ENCODE measurements around the gene ATXN1. TPM values are rescaled to one million over a fixed set of nuclear protein-coding genes. Genes with fewer than 3 reads are reported as not detected.

Gene ATXN1
- total RNA-seq, 1 donor from 2014 or later = 64.5 TPM

DNA sequence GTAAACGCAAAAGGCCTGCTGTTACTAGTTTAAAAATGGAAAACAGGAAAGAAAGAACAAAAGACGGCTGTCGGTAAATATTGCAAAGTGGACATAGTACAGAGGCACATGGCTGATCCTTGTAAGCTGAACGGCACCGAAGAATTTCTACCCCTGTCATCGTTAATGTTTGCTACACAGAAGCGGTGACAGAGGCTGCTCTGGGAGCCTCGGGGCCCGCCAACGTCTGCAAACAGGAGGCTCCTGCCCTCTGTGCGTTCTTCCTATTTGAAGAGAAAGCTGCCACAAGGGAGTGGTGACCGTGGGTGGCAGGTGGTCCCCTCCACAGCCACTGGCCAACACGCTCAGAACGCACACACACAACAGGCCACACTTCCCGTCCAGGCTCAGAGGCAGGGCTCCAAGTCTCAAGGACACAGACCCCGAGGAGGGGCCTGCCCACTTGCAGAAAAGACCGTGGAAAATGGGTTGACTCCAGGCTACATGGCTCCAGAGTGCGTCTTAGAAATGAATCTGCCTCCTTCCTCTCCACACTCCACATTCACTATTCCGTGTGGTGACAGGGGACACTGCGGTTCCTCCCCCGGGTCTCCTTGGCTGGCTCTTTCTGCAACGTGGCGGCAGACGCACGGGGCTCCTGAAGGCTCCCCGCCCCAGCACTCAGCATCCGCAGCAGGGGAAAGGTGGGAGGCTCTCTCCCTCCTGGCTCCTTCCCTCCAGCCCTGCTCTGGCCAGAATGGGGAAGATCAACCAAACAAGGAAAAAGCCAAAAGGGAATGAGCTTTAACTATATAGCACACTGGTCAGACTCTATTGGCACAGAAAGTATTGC, 458.3 kb downstream of the ATXN1 start:
- no peaks in the 10 kb centered on the region for H3K4me1 Mint-ChIP-seq (ENCODE audit: low read depth)
- H3K4me3 Mint-ChIP-seq (ENCODE audit: unreplicated experiment) = no peak overlapping the region
- H3K36me3 Mint-ChIP-seq (ENCODE audit: low read depth) = peaks cover 15% of the 10 kb centered on the region
- H3K9me3 Mint-ChIP-seq (ENCODE audit: low read depth) = no peaks in the 10 kb centered on the region
- no peaks in the 10 kb centered on the region for H3K27me3 Mint-ChIP-seq (ENCODE audit: low read depth)
- peak overlapping the region; percentile 45 for H3K27ac Mint-ChIP-seq (ENCODE audit: unreplicated experiment)
- no peak for TF ChIP-seq CTCF (IDR thresholded peaks at IDR 0.05)
- no peak for DNase-seq (ENCODE audit: low spot score)

GRCh38 chr6:16301511-16301910, 459.7 kb downstream of the ATXN1 start:
- Mint-ChIP-seq H3K4me3 (ENCODE audit: unreplicated experiment) (no peak overlapping the region), H3K36me3 (ENCODE audit: low read depth) (peaks cover 9% of the 10 kb centered on the region), H3K27ac (ENCODE audit: unreplicated experiment) (no peak overlapping the region), H3K4me1 (ENCODE audit: low read depth) (no peaks in the 10 kb centered on the region), H3K9me3 (ENCODE audit: low read depth) (no peaks in the 10 kb centered on the region), H3K27me3 (ENCODE audit: low read depth) (no peaks in the 10 kb centered on the region)
- DNase-seq (ENCODE audit: low spot score) = no peak
- no peak for TF ChIP-seq CTCF (IDR thresholded peaks at IDR 0.05)

DNA sequence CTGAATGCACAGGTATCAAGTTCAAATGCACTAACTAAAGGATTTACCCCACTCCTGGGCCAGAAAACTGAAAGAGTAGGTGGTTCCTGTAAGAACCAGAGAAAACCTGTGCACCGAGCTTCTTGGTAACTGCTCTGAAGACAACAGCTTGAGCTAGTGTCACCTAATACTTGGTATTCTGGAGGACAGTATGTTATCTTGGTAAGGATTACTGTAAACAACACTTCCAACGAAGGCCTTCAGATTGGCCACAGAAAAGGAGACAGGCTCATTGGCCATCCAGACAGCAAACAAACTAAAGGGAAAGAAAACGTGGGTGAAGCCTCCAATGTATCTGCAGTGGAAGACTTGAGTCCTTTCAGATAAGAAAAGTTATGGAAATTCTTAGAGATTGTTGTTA, 461.4 kb downstream of the ATXN1 start:
- no peak for DNase-seq (ENCODE audit: low spot score)
- Mint-ChIP-seq H3K36me3 (ENCODE audit: low read depth) (peaks cover 15% of the 10 kb centered on the region), H3K9me3 (ENCODE audit: low read depth) (no peaks in the 10 kb centered on the region), H3K4me3 (ENCODE audit: unreplicated experiment) (no peak overlapping the region), H3K27me3 (ENCODE audit: low read depth) (no peaks in the 10 kb centered on the region), H3K27ac (ENCODE audit: unreplicated experiment) (no peak overlapping the region), H3K4me1 (ENCODE audit: low read depth) (no peaks in the 10 kb centered on the region)
- TF ChIP-seq CTCF (IDR thresholded peaks at IDR 0.05) = no peak

GRCh38 chr6:16296061-16296670, 465.1 kb downstream of the ATXN1 start:
- Mint-ChIP-seq H3K27me3 (ENCODE audit: low read depth) (no peaks in the 10 kb centered on the region), H3K9me3 (ENCODE audit: low read depth) (no peaks in the 10 kb centered on the region), H3K4me1 (ENCODE audit: low read depth) (no peaks in the 10 kb centered on the region), H3K4me3 (ENCODE audit: unreplicated experiment) (no peak overlapping the region), H3K27ac (ENCODE audit: unreplicated experiment) (no peak overlapping the region), H3K36me3 (ENCODE audit: low read depth) (peaks cover 8% of the 10 kb centered on the region)
- TF ChIP-seq CTCF (IDR thresholded peaks at IDR 0.05) = no peak
- DNase-seq (ENCODE audit: low spot score) = no peak

DNA sequence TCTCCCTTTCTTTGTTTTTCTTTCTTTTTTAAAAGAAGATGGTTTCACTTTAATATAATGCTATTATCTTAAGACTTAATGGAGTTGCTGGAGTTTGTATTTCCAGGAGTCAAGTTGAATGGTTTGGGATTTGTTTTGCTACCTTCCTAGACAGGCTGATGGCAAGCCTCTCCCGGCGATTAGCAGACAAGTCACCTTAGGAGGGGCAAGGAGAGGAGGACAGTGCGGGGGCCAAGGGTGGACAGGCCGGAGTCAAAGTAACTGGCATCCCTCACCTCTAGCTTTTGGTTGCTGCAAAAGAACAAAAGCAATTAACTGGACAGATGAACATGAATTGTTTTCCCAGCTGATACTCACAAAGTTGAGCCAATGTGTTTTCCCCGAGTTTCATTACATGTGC, 465.8 kb downstream of the ATXN1 start:
- Mint-ChIP-seq H3K4me3 (ENCODE audit: unreplicated experiment) (no peak overlapping the region), H3K9me3 (ENCODE audit: low read depth) (no peaks in the 10 kb centered on the region), H3K4me1 (ENCODE audit: low read depth) (no peaks in the 10 kb centered on the region), H3K36me3 (ENCODE audit: low read depth) (peaks cover 8% of the 10 kb centered on the region), H3K27me3 (ENCODE audit: low read depth) (no peaks in the 10 kb centered on the region), H3K27ac (ENCODE audit: unreplicated experiment) (no peak overlapping the region)
- no peak for DNase-seq (ENCODE audit: low spot score)
- no peak for TF ChIP-seq CTCF (IDR thresholded peaks at IDR 0.05)

Measured in chondrocyte (in vitro differentiated cells).